GM23338 (cell line): ENCODE results near the gene FOXM1. TPM values are rescaled to one million over a fixed set of nuclear protein-coding genes. Genes with fewer than 3 reads are reported as not detected.

ENCODE experiments used
- ATAC-seq: fragments of 200-7000 bp; cut with Tn5 transposase; 3 replicates; pipeline ENCODE4 v1.9.1; 2020
- DNase-seq: peaks from one replicate; pipeline ENCODE4 v3.0.0-alpha.2; 2015; ENCODE audit warnings: low spot score
- H2AFZ ChIP-seq: fragments of 200-600 bp; sonication (generic); 2 replicates; pipeline ENCODE4 v1.8.0; 2016; ENCODE audit warnings: antibody characterized with exemption, mild to moderate bottlenecking, moderate library complexity
- H3F3A ChIP-seq: fragments of 200-600 bp; sonication (generic); replicated peaks from 2 replicates; pipeline ENCODE4 v1.8.0; 2017; ENCODE audit warnings: antibody characterized with exemption, mixed run types, low read depth
- H3K27ac ChIP-seq: fragments of 200-600 bp; sonication (generic); 2 replicates; pipeline ENCODE4 v1.6.1; 2016; ENCODE audit warnings: low read depth
- H3K27me3 ChIP-seq: fragments of 200-600 bp; sonication (generic); 2 replicates; pipeline ENCODE4 v1.8.0; 2016; ENCODE audit warnings: mild to moderate bottlenecking, mixed run types, moderate library complexity; ENCODE audit not compliant: insufficient read depth
- H3K36me3 ChIP-seq: fragments of 200-600 bp; sonication (generic); 2 replicates; pipeline ENCODE4 v1.8.0; 2016; ENCODE audit warnings: mild to moderate bottlenecking; ENCODE audit not compliant: insufficient read depth
- H3K4me1 ChIP-seq: fragments of 200-600 bp; sonication (generic); 2 replicates; pipeline ENCODE4 v1.8.0; 2016; ENCODE audit warnings: mild to moderate bottlenecking, moderate library complexity; ENCODE audit not compliant: insufficient read depth
- H3K4me2 ChIP-seq: fragments of 200-600 bp; sonication (generic); 2 replicates; pipeline ENCODE4 v1.7.1; 2017; ENCODE audit warnings: mixed run types
- H3K4me3 ChIP-seq: fragments of 200-600 bp; sonication (generic); 2 replicates; pipeline ENCODE4 v1.6.1; 2016; ENCODE audit warnings: mixed run types
- H3K79me2 ChIP-seq: fragments of 200-600 bp; sonication (generic); replicated peaks from 2 replicates; pipeline ENCODE4 v1.8.0; 2017; ENCODE audit warnings: mild to moderate bottlenecking; ENCODE audit not compliant: insufficient read depth
- H3K9me2 ChIP-seq: fragments of 200-600 bp; sonication (generic); 2 replicates; pipeline ENCODE4 v1.8.0; 2017; ENCODE audit not compliant: insufficient read depth
- H4K20me1 ChIP-seq: fragments of 200-600 bp; sonication (generic); replicated peaks from 2 replicates; pipeline ENCODE4 v1.8.0; 2017; ENCODE audit warnings: mild to moderate bottlenecking; ENCODE audit not compliant: insufficient read depth
- H3K27ac Mint-ChIP-seq: 2 replicates; pipeline ENCODE4 v1.8.0; 2020; ENCODE audit warnings: inconsistent platforms, mild to moderate bottlenecking, moderate library complexity, mixed read lengths
- H3K27me3 Mint-ChIP-seq: 3 replicates; pipeline ENCODE4 v1.8.0; 2022; ENCODE audit warnings: low read depth, mild to moderate bottlenecking, moderate library complexity, mixed read lengths, inconsistent platforms; ENCODE audit not compliant: insufficient read depth, poor library complexity
- H3K36me3 Mint-ChIP-seq: 3 replicates; pipeline ENCODE4 v1.8.0; 2021; ENCODE audit warnings: low read depth, mild to moderate bottlenecking, inconsistent platforms, moderate library complexity, mixed read lengths
- H3K4me1 Mint-ChIP-seq: 3 replicates; pipeline ENCODE4 v1.8.0; 2020; ENCODE audit warnings: mild to moderate bottlenecking, inconsistent platforms, mixed read lengths
- H3K4me3 Mint-ChIP-seq: 3 replicates; pipeline ENCODE4 v1.8.0; 2021; ENCODE audit warnings: moderate library complexity, mild to moderate bottlenecking, inconsistent platforms, mixed read lengths
- H3K9me3 Mint-ChIP-seq: 3 replicates; pipeline ENCODE4 v1.8.0; 2020; ENCODE audit warnings: moderate library complexity, mild to moderate bottlenecking, inconsistent platforms, mixed read lengths
- EZH2phosphoT487 ChIP-seq: fragments of 200-600 bp; sonication (generic); IDR thresholded peaks from one replicate; pipeline ENCODE4 v1.8.1; 2018; ENCODE audit warnings: antibody characterized with exemption; ENCODE audit not compliant: unreplicated experiment
- JUNB ChIP-seq: IDR thresholded peaks from one replicate; pipeline ENCODE4 v1.6.1; 2016; ENCODE audit warnings: antibody characterized with exemption; ENCODE audit not compliant: unreplicated experiment
- NANOG ChIP-seq: IDR thresholded peaks from 2 replicates; pipeline ENCODE4 v1.6.1; 2016; ENCODE audit warnings: antibody characterized with exemption, borderline replicate concordance
- POLR2AphosphoS5 ChIP-seq: IDR thresholded peaks from 2 replicates; pipeline ENCODE4 v1.6.1; 2016; ENCODE audit warnings: antibody characterized with exemption, low read depth
- STAT1 ChIP-seq: IDR thresholded peaks from one replicate; pipeline ENCODE4 v1.6.1; 2016; ENCODE audit warnings: antibody characterized with exemption; ENCODE audit not compliant: unreplicated experiment
- ZNF114 ChIP-seq: fragments of 250-450 bp; sonication (Bioruptor Pico); IDR thresholded peaks from 2 replicates; pipeline ENCODE4 v1.5.0; 2020; ENCODE audit warnings: mild to moderate bottlenecking, moderate library complexity
- polyA plus RNA-seq: library from polyadenylated mRNA; unstranded; fragments of >200 nt; fragmentation: Nextera tagmentation; extraction: Ambion mirVana; gene quantifications from 2 replicates; pipeline ENCODE4 v1.2.1, GENCODE V29; 2016
- total RNA-seq: library from RNA; depleted of rRNA; stranded (reverse); fragments of >200 nt; shearing (Covaris generic); gene quantifications from 2 replicates; pipeline ENCODE4 v1.2.3, GENCODE V29; 2014
- TF ChIP-seq, protein P1 (sequence below): IDR thresholded peaks from 2 replicates; pipeline ENCODE4 v1.6.1; 2016; ENCODE audit warnings: antibody characterized with exemption
- TF ChIP-seq, protein P2 (sequence below): fragments of 250-450 bp; sonication (Bioruptor Pico); IDR thresholded peaks from 2 replicates; pipeline ENCODE4 v1.5.0; 2020; ENCODE audit warnings: mild to moderate bottlenecking, moderate library complexity

The FOXM1 gene
- total and polyA plus RNA-seq, 2 experiments from 2014 or later: 31.0 to 98.1 TPM

DNA sequence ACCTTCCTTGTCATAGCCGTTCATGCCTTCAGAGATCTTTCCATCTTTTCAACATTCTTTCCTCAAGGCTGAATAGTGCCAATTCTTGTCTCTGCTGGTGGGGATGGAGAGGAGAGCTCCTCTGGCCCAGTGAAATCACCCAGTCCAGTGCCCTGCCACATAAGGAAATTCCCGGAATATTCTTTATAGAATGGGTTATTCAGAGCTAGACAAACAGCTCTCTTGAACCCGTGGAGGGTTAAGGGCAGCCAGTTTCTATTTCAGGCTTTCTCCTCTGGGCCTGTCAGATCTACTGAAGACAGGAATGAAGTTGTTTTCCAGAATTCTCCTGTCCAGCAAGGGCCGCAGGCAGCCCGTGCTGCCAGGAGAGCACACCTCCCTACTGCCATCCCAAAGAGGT, 34.0 kb downstream of the FOXM1 start:
- Histone ChIP-seq H3K27ac (no peak overlapping the region), H3K79me2 (no peaks in the 10 kb centered on the region), H3K36me3 (no peaks in the 10 kb centered on the region), H3K4me2 (no peak overlapping the region), H3F3A (no peaks in the 10 kb centered on the region), H3K4me1 (peaks cover 7% of the 10 kb centered on the region; the same call in 1 of the 2 replicates), H3K4me3 (no peak overlapping the region), H4K20me1 (no peaks in the 10 kb centered on the region; the same call in 1 of the 2 replicates), H3K27me3 (no peaks in the 10 kb centered on the region), H3K9me2 (no peaks in the 10 kb centered on the region), H2AFZ (no peak overlapping the region)
- Mint-ChIP-seq H3K9me3 (no peaks in the 10 kb centered on the region; the same call in 2 of the 3 replicates), H3K36me3 (peaks cover 6% of the 10 kb centered on the region), H3K27ac (no peak overlapping the region), H3K27me3 (peaks cover 5% of the 10 kb centered on the region), H3K4me1 (peaks cover 18% of the 10 kb centered on the region), H3K4me3 (no peak overlapping the region)
- DNase-seq (no peak), ATAC-seq (no peak)
- TF ChIP-seq, protein P1, sequence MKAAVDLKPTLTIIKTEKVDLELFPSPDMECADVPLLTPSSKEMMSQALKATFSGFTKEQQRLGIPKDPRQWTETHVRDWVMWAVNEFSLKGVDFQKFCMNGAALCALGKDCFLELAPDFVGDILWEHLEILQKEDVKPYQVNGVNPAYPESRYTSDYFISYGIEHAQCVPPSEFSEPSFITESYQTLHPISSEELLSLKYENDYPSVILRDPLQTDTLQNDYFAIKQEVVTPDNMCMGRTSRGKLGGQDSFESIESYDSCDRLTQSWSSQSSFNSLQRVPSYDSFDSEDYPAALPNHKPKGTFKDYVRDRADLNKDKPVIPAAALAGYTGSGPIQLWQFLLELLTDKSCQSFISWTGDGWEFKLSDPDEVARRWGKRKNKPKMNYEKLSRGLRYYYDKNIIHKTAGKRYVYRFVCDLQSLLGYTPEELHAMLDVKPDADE: no peak
- TF ChIP-seq EZH2phosphoT487: no peak
- TF ChIP-seq NANOG: no peak
- no peak for TF ChIP-seq JUNB
- TF ChIP-seq, protein P2, sequence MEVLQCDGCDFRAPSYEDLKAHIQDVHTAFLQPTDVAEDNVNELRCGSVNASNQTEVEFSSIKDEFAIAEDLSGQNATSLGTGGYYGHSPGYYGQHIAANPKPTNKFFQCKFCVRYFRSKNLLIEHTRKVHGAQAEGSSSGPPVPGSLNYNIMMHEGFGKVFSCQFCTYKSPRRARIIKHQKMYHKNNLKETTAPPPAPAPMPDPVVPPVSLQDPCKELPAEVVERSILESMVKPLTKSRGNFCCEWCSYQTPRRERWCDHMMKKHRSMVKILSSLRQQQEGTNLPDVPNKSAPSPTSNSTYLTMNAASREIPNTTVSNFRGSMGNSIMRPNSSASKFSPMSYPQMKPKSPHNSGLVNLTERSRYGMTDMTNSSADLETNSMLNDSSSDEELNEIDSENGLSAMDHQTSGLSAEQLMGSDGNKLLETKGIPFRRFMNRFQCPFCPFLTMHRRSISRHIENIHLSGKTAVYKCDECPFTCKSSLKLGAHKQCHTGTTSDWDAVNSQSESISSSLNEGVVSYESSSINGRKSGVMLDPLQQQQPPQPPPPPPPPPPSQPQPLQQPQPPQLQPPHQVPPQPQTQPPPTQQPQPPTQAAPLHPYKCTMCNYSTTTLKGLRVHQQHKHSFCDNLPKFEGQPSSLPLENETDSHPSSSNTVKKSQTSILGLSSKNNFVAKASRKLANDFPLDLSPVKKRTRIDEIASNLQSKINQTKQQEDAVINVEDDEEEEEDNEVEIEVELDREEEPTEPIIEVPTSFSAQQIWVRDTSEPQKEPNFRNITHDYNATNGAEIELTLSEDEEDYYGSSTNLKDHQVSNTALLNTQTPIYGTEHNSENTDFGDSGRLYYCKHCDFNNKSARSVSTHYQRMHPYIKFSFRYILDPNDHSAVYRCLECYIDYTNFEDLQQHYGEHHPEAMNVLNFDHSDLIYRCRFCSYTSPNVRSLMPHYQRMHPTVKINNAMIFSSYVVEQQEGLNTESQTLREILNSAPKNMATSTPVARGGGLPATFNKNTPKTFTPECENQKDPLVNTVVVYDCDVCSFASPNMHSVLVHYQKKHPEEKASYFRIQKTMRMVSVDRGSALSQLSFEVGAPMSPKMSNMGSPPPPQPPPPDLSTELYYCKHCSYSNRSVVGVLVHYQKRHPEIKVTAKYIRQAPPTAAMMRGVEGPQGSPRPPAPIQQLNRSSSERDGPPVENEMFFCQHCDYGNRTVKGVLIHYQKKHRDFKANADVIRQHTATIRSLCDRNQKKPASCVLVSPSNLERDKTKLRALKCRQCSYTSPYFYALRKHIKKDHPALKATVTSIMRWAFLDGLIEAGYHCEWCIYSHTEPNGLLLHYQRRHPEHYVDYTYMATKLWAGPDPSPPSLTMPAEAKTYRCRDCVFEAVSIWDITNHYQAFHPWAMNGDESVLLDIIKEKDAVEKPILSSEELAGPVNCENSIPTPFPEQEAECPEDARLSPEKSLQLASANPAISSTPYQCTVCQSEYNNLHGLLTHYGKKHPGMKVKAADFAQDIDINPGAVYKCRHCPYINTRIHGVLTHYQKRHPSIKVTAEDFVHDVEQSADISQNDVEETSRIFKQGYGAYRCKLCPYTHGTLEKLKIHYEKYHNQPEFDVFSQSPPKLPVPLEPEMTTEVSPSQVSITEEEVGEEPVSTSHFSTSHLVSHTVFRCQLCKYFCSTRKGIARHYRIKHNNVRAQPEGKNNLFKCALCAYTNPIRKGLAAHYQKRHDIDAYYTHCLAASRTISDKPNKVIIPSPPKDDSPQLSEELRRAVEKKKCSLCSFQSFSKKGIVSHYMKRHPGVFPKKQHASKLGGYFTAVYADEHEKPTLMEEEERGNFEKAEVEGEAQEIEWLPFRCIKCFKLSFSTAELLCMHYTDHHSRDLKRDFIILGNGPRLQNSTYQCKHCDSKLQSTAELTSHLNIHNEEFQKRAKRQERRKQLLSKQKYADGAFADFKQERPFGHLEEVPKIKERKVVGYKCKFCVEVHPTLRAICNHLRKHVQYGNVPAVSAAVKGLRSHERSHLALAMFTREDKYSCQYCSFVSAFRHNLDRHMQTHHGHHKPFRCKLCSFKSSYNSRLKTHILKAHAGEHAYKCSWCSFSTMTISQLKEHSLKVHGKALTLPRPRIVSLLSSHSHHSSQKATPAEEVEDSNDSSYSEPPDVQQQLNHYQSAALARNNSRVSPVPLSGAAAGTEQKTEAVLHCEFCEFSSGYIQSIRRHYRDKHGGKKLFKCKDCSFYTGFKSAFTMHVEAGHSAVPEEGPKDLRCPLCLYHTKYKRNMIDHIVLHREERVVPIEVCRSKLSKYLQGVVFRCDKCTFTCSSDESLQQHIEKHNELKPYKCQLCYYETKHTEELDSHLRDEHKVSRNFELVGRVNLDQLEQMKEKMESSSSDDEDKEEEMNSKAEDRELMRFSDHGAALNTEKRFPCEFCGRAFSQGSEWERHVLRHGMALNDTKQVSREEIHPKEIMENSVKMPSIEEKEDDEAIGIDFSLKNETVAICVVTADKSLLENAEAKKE (CRISPR knock-in tag): no peak
- no peak for TF ChIP-seq POLR2AphosphoS5
- TF ChIP-seq ZNF114: no peak
- TF ChIP-seq STAT1: no peak
